ENCODE data around the gene KLK3.

Gene KLK3

GRCh38 chr19:50898018-50898417 is 43.3 kb downstream of the KLK3 start:
- DNase-seq (ENCODE audit: low read depth) = no peak

- no peak for DNase-seq (ENCODE audit: low read depth)
Measured at GRCh38 chr19:50899569-50899968, 44.9 kb downstream of the KLK3 start.

GRCh38 chr19:50902640-50903039 is 47.9 kb downstream of the KLK3 start:
- no peak for DNase-seq (ENCODE audit: low read depth)

GRCh38 chr19:50906217-50906616 is 51.5 kb downstream of the KLK3 start:
- DNase-seq (ENCODE audit: low read depth) = no peak

GRCh38 chr19:50908336-50908735 is 53.6 kb downstream of the KLK3 start:
- no peak for DNase-seq (ENCODE audit: low read depth)

GRCh38 chr19:50909240-50910070 is 54.7 kb downstream of the KLK3 start:
- DNase-seq (ENCODE audit: low read depth) = no peak

All from amniotic epithelial cell (primary cell).